MM.1S (cell line): Measurements from ENCODE around the gene SCN10A.

ENCODE experiments used
- DNase-seq: peaks from one replicate; pipeline ENCODE4 v3.0.0-alpha.2; 2015
- H2AFZ ChIP-seq: fragments of 300-600 bp; sonication (generic); 2 replicates; pipeline ENCODE4 v1.6.0; 2016; ENCODE audit warnings: antibody characterized with exemption, low read length
- H3F3A ChIP-seq: fragments of 300-600 bp; sonication (generic); 2 replicates; pipeline ENCODE4 v1.6.1; 2016; ENCODE audit warnings: mild to moderate bottlenecking, antibody characterized with exemption, low read length, moderate library complexity, mixed read lengths; ENCODE audit not compliant: insufficient read depth
- H3K27ac ChIP-seq: fragments of 300-600 bp; sonication (generic); 2 replicates; pipeline ENCODE4 v1.5.1; 2016; ENCODE audit warnings: mild to moderate bottlenecking, low read length
- H3K27me3 ChIP-seq: fragments of 300-600 bp; sonication (generic); replicated peaks from 2 replicates; pipeline ENCODE4 v1.6.0; 2016; ENCODE audit warnings: low read length; ENCODE audit not compliant: insufficient read depth
- H3K36me3 ChIP-seq: fragments of 300-600 bp; sonication (generic); replicated peaks from 2 replicates; pipeline ENCODE4 v1.6.1; 2016; ENCODE audit warnings: mild to moderate bottlenecking, low read length, mixed read lengths; ENCODE audit not compliant: insufficient read depth
- H3K4me1 ChIP-seq: fragments of 300-600 bp; sonication (generic); 2 replicates; pipeline ENCODE4 v1.6.1; 2016; ENCODE audit warnings: low read length, mixed read lengths
- H3K4me2 ChIP-seq: fragments of 300-600 bp; sonication (generic); 2 replicates; pipeline ENCODE4 v1.6.0; 2016; ENCODE audit warnings: low read depth, low read length
- H3K4me3 ChIP-seq: fragments of 300-600 bp; sonication (generic); 2 replicates; pipeline ENCODE4 v1.5.1; 2016; ENCODE audit warnings: low read length, mixed read lengths
- H3K79me2 ChIP-seq: fragments of 300-600 bp; sonication (generic); 2 replicates; pipeline ENCODE4 v1.6.1; 2016; ENCODE audit warnings: mixed run types, low read length, mixed read lengths
- H3K9ac ChIP-seq: fragments of 300-600 bp; sonication (generic); 2 replicates; pipeline ENCODE4 v1.6.1; 2016; ENCODE audit warnings: low read length, mixed read lengths
- H3K9me2 ChIP-seq: fragments of 300-600 bp; sonication (generic); replicated peaks from 2 replicates; pipeline ENCODE4 v1.6.1; 2016; ENCODE audit warnings: mild to moderate bottlenecking, low read length, mixed read lengths; ENCODE audit not compliant: insufficient read depth
- H3K9me3 ChIP-seq: fragments of 300-600 bp; sonication (generic); replicated peaks from 2 replicates; pipeline ENCODE4 v1.6.1; 2016; ENCODE audit warnings: mild to moderate bottlenecking, low read length, mixed read lengths; ENCODE audit not compliant: insufficient read depth
- H4K20me1 ChIP-seq: fragments of 300-600 bp; sonication (generic); 2 replicates; pipeline ENCODE4 v1.6.1; 2016; ENCODE audit warnings: mild to moderate bottlenecking, low read length, moderate library complexity, mixed read lengths; ENCODE audit not compliant: insufficient read depth
- EZH2 ChIP-seq: fragments of 300-600 bp; sonication (generic); optimal IDR thresholded peaks from 2 replicates; pipeline ENCODE3; 2017; ENCODE audit warnings: low read depth, mild to moderate bottlenecking, antibody characterized with exemption, low read length, mixed read lengths
- EZH2phosphoT487 ChIP-seq: fragments of 300-600 bp; sonication (generic); IDR thresholded peaks from 2 replicates; pipeline ENCODE4 v1.6.1; 2018; ENCODE audit warnings: antibody characterized with exemption, low read length
- TF ChIP-seq, protein P1 (sequence below): fragments of 300-600 bp; sonication (generic); IDR thresholded peaks from 2 replicates; pipeline ENCODE4 v1.5.1; 2016; ENCODE audit warnings: antibody characterized with exemption, low read length, mixed read lengths

SCN10A gene

DNA sequence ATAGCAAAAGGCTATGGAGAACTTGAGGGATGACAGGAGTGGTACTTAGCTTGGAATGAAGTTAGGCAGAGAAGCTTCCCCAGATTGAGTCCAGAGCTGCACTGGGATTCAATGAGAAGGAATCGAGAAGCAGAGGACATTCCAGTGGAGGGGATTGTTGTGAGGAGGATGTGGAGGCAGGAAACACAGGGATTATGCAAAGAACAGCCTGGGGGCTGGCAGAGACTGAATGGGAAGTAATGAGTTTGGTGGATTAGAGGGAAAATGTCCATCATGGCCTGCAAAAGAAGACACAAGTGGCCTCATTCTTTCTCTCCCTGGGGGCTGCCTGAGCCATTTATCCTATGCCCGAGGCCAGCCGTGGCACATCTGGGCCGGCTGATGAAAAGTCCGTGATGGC is 20.5 kb upstream of the SCN10A start:
- Histone ChIP-seq H3K79me2 (no peaks in the 10 kb centered on the region), H3K27ac (no peak overlapping the region), H3K9ac (no peak overlapping the region), H3K4me3 (no peak overlapping the region), H3K36me3 (no peaks in the 10 kb centered on the region), H3K27me3 (no peaks in the 10 kb centered on the region), H2AFZ (no peak overlapping the region), H3F3A (no peaks in the 10 kb centered on the region), H3K9me2 (no peaks in the 10 kb centered on the region), H4K20me1 (no peaks in the 10 kb centered on the region), H3K9me3 (no peaks in the 10 kb centered on the region), H3K4me1 (no peaks in the 10 kb centered on the region), H3K4me2 (no peak overlapping the region)
- TF ChIP-seq EZH2 (no peak), EZH2phosphoT487 (no peak)
- TF ChIP-seq, protein P1, sequence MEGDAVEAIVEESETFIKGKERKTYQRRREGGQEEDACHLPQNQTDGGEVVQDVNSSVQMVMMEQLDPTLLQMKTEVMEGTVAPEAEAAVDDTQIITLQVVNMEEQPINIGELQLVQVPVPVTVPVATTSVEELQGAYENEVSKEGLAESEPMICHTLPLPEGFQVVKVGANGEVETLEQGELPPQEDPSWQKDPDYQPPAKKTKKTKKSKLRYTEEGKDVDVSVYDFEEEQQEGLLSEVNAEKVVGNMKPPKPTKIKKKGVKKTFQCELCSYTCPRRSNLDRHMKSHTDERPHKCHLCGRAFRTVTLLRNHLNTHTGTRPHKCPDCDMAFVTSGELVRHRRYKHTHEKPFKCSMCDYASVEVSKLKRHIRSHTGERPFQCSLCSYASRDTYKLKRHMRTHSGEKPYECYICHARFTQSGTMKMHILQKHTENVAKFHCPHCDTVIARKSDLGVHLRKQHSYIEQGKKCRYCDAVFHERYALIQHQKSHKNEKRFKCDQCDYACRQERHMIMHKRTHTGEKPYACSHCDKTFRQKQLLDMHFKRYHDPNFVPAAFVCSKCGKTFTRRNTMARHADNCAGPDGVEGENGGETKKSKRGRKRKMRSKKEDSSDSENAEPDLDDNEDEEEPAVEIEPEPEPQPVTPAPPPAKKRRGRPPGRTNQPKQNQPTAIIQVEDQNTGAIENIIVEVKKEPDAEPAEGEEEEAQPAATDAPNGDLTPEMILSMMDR: no peak
- no peak for DNase-seq

DNA sequence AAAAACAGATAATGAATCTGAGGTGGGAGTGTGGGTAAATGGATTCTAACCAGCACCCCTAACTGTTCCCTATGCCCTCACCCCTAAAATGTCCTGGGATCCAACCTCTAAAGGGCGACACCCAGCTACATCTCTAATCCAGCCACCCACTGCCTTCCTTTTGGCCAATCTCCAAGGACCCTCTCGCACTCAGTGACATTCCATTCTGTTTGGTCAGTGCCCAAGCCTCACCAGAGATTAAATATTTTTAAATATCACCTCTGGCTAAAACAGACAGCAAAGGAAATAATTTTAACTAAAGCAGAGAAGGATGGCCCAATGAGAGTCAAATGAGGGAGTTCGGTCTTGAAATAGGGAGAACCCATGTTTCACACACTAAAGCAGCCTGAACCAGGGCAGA is 19.9 kb upstream of the SCN10A start:
- H3K9me2 ChIP-seq: no peaks in the 10 kb centered on the region
- H3F3A ChIP-seq: no peaks in the 10 kb centered on the region
- H3K4me2 ChIP-seq: no peak overlapping the region
- no peak overlapping the region for H3K27ac ChIP-seq
- no peaks in the 10 kb centered on the region for H4K20me1 ChIP-seq
- H3K27me3 ChIP-seq: no peaks in the 10 kb centered on the region
- no peaks in the 10 kb centered on the region for H3K79me2 ChIP-seq
- H3K4me1 ChIP-seq: no peaks in the 10 kb centered on the region
- no peaks in the 10 kb centered on the region for H3K9me3 ChIP-seq
- TF ChIP-seq EZH2phosphoT487: no peak
- no peak for TF ChIP-seq EZH2
- TF ChIP-seq, protein P1: no peak
- H3K4me3 ChIP-seq: no peak overlapping the region
- no peak for DNase-seq
- H2AFZ ChIP-seq: no peak overlapping the region
- no peak overlapping the region for H3K9ac ChIP-seq
- H3K36me3 ChIP-seq: no peaks in the 10 kb centered on the region

DNA sequence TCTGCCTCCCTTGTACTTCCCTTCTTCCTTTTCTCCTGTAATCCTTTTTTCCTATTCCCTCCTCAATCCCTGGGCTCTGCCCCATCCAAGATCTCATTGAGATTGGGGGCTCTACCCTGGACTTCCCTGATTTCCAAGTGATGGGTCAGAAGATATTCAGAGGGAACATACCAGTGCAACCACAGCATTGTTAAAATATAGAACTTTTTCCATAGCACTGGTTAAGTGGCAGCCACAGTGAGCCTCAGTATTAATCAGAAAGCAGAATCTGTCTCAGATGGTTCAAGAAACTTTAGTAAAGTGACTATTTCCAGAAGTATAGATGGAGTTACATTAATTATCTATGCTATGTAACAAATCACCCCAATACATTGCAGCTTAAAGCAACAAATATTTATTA is 18.7 kb upstream of the SCN10A start:
- Histone ChIP-seq H3K9me2 (no peaks in the 10 kb centered on the region), H3K4me3 (no peak overlapping the region), H3K9me3 (no peaks in the 10 kb centered on the region), H3K79me2 (no peaks in the 10 kb centered on the region), H3K9ac (no peak overlapping the region), H3F3A (no peaks in the 10 kb centered on the region), H3K36me3 (no peaks in the 10 kb centered on the region), H2AFZ (no peak overlapping the region), H3K4me1 (no peaks in the 10 kb centered on the region), H3K27me3 (no peaks in the 10 kb centered on the region), H3K27ac (no peak overlapping the region), H4K20me1 (no peaks in the 10 kb centered on the region), H3K4me2 (no peak overlapping the region)
- no peak for TF ChIP-seq EZH2
- TF ChIP-seq, protein P1: no peak
- no peak for TF ChIP-seq EZH2phosphoT487
- no peak for DNase-seq
